Muscle of back (tissue), 11 donors: Measurements from ENCODE around the gene PTPRD. TPM values are rescaled to one million over a fixed set of nuclear protein-coding genes. Genes with fewer than 3 reads are reported as not detected.
"Not testable (repeated sequence)": the region's sequence is repeated elsewhere in the genome, so short reads cannot be mapped to it uniquely, and the experiment has no call there.

Source experiments
- DNase-seq, 3 donors: peaks; one replicate each; pipeline versions ENCODE4 v3.0.0 to v3.0.0-alpha.2; 2013
- polyA plus RNA-seq, 10 donors: library from polyadenylated mRNA; unstranded; fragments of 120-200 nt; gene quantifications; one replicate each; pipeline ENCODE4 v1.2.1, GENCODE V29; 2013; ENCODE audit not compliant: insufficient read length in 10 of 10

The PTPRD gene
- polyA plus RNA-seq, 10 donors = 51.8 to 95.1 (median 75.6) TPM

- DNase-seq = no peak
These were observed 123.9 kb downstream of the PTPRD start for GRCh38 chr9:10488937-10489336.

- DNase-seq = no peak
These were observed 133.6 kb downstream of the PTPRD start for GRCh38 chr9:10479172-10479571.

GRCh38 chr9:10449201-10449617 is 163.6 kb downstream of the PTPRD start:
- DNase-seq = not testable (repeated sequence)

DNA sequence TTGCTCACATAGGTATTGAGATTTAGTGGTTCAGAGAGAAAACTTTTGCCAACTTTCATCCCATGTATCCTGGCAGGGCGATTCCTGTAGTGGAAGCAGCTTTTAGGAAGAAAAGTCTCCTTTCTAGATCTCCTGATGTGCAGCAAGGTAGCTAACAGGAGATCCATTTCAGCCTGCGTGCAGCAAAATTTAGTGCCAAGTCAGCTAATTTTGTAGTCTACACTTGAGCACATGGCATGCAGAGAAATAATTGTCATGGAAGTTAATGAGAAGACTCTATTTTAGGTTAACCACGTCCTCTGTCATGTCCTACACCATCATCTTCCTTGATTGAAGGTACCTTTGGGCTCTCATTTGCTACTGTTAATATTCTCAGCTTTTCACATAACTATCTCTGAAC is 165.8 kb downstream of the PTPRD start:
- no peak for DNase-seq

DNA sequence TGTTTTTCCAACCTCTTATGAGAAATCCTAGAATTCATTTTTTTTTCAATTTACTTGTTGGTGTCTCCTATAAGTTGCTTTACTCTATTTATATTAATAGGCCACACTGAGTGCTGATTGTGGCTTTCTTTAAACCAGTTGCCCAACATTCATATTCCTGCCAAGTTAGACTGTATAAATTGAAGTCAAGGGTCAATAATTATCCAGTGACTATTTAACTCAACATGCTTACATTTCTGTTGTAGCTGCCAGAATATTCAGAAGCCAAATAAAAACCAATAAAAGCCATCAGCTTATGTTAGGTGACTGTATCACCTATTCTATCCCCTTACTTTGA is 169.0 kb downstream of the PTPRD start:
- no peak for DNase-seq

DNA sequence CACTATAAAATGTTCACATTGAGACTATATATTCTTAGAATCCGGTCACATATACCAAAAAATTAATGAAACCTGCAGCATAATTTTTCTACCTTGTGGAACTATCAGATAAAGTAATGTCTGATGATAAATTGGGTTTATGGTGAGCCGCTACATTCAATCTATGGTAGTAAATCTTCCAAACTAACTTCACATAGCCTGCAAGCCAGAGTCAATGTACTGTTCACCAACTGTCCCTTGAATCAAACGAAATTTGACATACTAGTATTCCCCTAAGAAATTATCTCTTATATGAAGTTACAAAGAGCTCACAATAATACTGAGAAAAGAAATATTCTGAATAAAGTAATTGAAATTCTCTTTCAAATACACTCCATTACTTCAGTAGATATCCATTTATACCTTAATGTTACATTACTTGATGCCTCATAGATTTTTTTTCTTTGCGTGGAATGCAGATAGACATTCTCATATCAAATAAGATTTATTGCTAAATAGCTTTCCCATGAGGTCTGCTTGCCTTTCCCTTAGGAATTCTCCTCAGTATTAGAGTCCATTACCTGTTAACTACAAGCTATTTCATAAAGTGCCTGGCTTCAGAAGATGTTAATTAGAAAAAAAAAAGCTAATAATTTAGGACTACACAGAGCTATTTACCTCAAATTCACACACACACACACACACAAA is 169.5 kb downstream of the PTPRD start:
- no peak for DNase-seq

GRCh38 chr9:10438955-10439354 is 173.8 kb downstream of the PTPRD start:
- DNase-seq = no peak

DNA sequence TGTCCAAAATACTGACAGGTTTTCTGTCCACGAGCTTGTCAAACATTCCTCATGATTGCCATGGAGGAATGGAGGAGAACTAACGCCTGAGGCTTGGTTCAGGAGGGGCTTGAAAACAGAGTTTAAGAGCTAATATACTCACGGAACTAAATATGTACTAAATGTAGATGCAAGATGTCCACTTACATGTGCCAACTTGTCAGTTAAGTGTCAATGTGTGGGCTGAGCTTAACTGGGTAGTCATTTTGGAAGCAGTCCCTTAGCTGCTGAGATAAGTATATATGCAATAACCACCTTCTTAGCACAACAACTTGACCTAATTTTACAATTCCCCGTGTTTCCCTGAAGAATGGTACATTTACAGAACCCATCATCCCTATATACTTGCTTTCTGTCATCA is 176.0 kb downstream of the PTPRD start:
- no peak for DNase-seq

- no peak for DNase-seq
These were observed 178.4 kb downstream of the PTPRD start for GRCh38 chr9:10434412-10434811.

GRCh38 chr9:10411272-10411671 is 201.5 kb downstream of the PTPRD start:
- no peak for DNase-seq

DNA sequence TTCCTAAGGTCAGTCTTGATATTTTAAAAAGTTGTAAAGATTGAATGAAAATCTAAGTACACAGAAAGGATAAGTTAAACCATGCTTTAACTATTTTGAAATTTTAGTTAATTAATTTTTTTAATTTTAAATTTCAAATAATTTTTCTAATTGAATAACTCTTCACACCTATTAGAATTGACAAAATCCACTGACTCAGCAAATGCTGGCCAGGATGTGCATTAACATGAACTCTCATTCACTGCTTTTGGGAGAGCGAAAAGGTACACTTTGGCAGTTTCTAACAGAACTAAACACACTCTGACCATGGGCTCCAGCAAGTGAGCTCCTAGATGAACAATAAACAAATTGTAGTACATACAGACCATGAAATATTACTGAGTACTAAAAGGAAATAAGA is 209.5 kb downstream of the PTPRD start:
- DNase-seq = no peak

- no peak for DNase-seq
These were observed 216.2 kb downstream of the PTPRD start for GRCh38 chr9:10396615-10397014.

GRCh38 chr9:10387282-10387681 is 225.5 kb downstream of the PTPRD start:
- DNase-seq = no peak

DNA sequence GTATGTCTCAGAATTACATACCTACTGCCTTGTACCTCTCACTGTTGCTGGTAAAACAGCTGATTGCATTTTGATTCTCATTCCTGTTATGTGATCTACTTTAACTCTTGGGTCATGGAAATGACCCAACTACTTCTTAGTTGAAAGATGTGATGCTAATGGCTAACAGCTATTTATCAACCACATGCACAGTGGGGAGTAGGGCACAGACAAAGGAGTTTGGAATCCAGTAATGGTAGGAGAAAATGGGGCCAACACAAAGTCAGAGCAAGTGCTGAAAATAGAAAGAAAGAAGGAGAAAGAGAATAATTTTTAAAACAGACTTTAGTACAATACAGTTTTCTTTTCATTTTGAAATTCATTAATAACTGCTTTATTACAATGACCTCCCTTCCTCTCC is 241.0 kb downstream of the PTPRD start:
- DNase-seq = no peak

DNA sequence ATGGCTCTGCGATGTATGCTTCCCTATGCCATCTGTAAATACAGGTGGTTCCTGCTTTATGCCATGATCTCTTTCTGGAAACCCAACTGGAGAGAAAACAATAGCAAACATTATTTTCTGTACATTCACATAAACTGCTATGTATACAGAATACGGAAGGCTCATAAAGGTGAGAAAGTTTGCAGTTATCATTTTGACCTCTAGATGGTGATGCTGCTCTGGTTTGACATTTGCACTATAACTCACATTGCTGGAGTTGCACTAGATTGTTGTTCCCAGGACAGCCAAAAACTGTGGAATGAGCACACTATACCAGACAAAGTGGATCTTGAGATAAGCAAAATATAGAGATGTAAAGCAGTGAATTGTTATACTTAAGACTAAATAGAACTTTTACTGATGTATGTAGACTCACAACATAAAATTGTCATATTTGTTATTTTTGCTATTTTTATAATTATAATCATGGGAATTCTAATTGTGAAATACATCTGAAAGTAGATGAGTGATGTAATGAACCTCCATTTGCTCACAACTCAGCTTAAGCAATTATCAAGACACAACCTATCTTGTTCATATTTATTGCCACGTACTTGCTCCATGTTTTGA is 246.5 kb downstream of the PTPRD start:
- DNase-seq = peak; percentile 18 to 59 (median 26)

DNA sequence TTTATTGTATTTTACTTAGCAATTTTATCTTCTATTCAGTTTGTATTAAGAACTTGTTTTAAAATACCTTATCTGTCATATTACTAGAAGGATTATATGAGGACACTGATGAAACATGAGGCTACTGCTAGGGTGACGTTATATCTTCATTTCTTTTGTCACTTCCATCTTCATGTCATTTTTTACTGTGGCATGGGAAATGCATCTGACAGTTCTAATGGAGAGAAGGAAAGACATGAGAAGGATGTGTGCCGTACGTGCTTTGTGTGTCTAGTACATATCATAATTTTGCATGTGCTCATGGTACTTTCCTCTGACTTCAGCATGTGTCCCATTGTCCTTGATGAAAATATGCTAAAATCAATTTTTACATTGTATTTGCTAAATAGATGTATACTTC is 258.2 kb downstream of the PTPRD start:
- DNase-seq = no peak

DNA sequence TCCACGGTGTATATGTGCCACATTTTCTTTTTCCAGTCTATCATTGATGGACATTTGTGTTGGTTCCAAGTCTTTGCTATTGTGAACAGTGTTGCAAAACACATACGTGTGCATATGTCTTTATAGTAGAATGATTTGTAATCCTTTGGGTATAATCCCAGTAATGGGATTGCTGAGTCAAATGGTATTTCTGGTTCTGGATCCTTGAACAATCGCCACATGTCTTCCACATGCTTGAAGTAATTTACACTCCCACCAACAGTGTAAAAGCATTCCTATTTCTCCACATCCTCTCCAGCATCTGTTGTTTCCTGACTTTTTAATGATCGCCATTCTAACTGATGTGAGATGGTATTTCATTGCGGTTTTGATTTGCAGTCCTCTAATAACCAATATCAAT is 267.2 kb downstream of the PTPRD start:
- not testable (repeated sequence) for DNase-seq

DNA sequence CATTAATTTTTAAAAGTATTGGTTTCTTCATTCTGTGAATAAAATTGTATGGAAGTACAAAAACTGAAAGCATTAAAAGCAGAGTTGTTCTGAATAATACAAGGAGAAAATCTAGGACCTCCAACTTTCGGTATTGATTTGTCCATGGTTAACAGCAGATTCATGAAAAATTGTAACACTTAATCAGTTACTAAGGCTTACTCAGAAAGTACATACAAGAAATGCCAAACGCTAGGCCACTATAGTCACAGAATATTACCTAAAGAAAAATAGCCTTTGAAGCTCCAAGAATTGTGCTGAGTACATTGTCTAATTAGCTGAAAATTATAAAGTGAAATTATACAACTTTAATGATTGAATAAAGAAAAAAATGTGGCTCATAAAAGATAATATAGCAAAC is 271.7 kb downstream of the PTPRD start:
- no peak for DNase-seq

DNA sequence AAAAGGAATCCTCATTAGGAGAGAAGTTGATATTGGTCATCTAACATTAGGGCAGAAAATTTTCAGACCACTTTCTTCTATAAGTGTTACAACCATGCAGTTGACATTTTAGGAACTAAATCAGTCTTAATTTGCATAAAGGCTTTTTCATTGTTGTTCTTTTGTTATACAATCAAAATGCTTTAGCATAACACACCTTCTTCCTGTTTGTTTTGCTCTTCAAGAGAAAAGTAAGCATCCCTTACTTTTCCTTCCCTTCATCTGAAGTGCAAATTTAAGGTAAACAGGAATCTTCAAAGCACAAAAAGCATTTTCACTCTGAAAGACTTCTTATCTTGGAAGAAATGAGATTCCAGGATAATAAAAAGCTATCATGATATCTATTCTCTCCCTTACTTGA is 273.6 kb downstream of the PTPRD start:
- DNase-seq = no peak

GRCh38 chr9:10331157-10331556 is 281.6 kb downstream of the PTPRD start:
- no peak for DNase-seq

DNA sequence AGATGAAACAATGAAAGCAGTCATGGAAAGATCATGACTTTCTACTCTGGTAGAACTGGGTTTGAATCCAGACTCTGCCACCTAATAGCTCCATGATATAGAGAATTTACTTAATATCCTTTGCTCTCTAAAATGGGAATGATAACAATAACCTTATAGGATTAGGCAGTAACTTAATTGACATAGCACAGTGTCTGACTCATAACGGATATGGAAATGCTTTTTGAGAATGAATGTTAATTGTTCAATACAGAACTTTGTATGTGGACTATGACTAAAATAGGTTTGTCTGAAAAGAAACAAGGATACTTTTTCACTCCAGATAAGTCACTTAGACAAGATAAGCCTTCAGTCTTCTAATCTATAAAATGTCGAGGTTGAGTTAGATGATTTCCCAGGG is 330.7 kb downstream of the PTPRD start:
- DNase-seq = no peak

DNA sequence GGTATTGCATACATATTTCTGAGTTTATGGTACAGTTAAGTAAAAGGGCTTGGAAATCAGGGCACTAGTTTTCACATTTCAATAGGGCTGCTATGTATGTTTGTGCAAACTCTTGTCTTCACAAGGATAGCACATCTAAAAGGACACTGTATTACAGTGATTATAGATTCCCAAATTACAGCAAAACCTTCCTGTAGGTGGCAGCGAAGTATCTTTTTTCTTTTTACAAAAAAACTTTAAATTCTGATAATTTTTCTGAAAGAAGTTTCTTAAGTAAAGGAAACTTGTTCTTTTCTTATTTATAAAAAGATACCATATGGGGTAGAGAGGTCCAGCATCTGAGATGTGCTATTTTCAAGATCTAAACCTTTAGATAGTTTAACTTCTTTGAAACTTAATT is 337.8 kb downstream of the PTPRD start:
- DNase-seq = no peak

- DNase-seq = peak in 1 of 3 donors; percentile 36
These were observed 338.6 kb downstream of the PTPRD start for GRCh38 chr9:10274175-10274574.

GRCh38 chr9:10272830-10273229 is 340.0 kb downstream of the PTPRD start:
- no peak for DNase-seq
